Activated T-cell treated with anti-CD3 and anti-CD28 coated beads, Interleukin-2, amount 50 U/mL, for 48 hours (primary cell): ENCODE results near the gene COBLL1.

Experiments used
- DNase-seq, 2 experiments: peaks; one replicate each; pipeline ENCODE4 v3.0.0-alpha.2; 2020

COBLL1 gene

GRCh38 chr2:164754157-164755093, 87.2 kb downstream of the COBLL1 start:
- DNase-seq, result no peak

GRCh38 chr2:164752956-164753355, 88.7 kb downstream of the COBLL1 start:
- DNase-seq, result no peak

GRCh38 chr2:164747783-164748433, 93.7 kb downstream of the COBLL1 start:
- no peak for DNase-seq

GRCh38 chr2:164747140-164747539, 94.5 kb downstream of the COBLL1 start:
- no peak for DNase-seq

- no peak for DNase-seq
Observed at GRCh38 chr2:164746713-164747112, 94.9 kb downstream of the COBLL1 start.

- DNase-seq, result no peak
Observed at GRCh38 chr2:164745012-164745797, 96.4 kb downstream of the COBLL1 start.

- DNase-seq, result no peak
Observed at GRCh38 chr2:164742738-164743317, 98.8 kb downstream of the COBLL1 start.

- DNase-seq, result no peak
Observed at GRCh38 chr2:164739966-164740365, 101.7 kb downstream of the COBLL1 start.

- peak; percentile 28 to 31 for DNase-seq
Observed at GRCh38 chr2:164737612-164738081, 104.0 kb downstream of the COBLL1 start.

GRCh38 chr2:164735309-164735919, 106.2 kb downstream of the COBLL1 start:
- DNase-seq, result no peak

- no peak for DNase-seq
Observed at GRCh38 chr2:164734196-164734595, 107.4 kb downstream of the COBLL1 start.

GRCh38 chr2:164725542-164725941, 116.1 kb downstream of the COBLL1 start:
- DNase-seq, result no peak

- no peak for DNase-seq
Observed at GRCh38 chr2:164722616-164723338, 118.8 kb downstream of the COBLL1 start.

GRCh38 chr2:164721430-164721829, 120.2 kb downstream of the COBLL1 start:
- DNase-seq, result no peak

GRCh38 chr2:164719996-164720941, 121.4 kb downstream of the COBLL1 start:
- DNase-seq, result no peak

- no peak for DNase-seq
Observed at GRCh38 chr2:164717000-164717803, 124.4 kb downstream of the COBLL1 start.

GRCh38 chr2:164714471-164714870, 127.2 kb downstream of the COBLL1 start:
- DNase-seq, result no peak

GRCh38 chr2:164711766-164712138, 129.9 kb downstream of the COBLL1 start:
- DNase-seq, result no peak
